Measurements from ENCODE around the gene NOL11.

Gene NOL11

GRCh38 chr17:67713169-67713568 lies 4.6 kb upstream of the NOL11 start:
- H3K27ac ChIP-seq (ENCODE audit: low read depth, low read length): no peak overlapping the region
- H3K79me2 ChIP-seq (ENCODE audit: control insufficient read depth, low read length): peaks cover 15% of the 10 kb centered on the region
- H3K36me3 ChIP-seq (ENCODE audit: control insufficient read depth, low read length): peaks cover 4% of the 10 kb centered on the region
- H3K9me2 ChIP-seq (replicated peaks; ENCODE audit: control insufficient read depth, low read length): no peaks in the 10 kb centered on the region
- no peaks in the 10 kb centered on the region for H3F3A ChIP-seq (ENCODE audit: control insufficient read depth, insufficient read depth)
- no peaks in the 10 kb centered on the region for H3K27me3 ChIP-seq (ENCODE audit: control insufficient read depth, low read length)
- no peaks in the 10 kb centered on the region for H4K20me1 ChIP-seq (ENCODE audit: control insufficient read depth, insufficient read depth, low read depth, low read length)
- H3K4me2 ChIP-seq (ENCODE audit: low read length): no peak overlapping the region
- TF ChIP-seq, protein P1, sequence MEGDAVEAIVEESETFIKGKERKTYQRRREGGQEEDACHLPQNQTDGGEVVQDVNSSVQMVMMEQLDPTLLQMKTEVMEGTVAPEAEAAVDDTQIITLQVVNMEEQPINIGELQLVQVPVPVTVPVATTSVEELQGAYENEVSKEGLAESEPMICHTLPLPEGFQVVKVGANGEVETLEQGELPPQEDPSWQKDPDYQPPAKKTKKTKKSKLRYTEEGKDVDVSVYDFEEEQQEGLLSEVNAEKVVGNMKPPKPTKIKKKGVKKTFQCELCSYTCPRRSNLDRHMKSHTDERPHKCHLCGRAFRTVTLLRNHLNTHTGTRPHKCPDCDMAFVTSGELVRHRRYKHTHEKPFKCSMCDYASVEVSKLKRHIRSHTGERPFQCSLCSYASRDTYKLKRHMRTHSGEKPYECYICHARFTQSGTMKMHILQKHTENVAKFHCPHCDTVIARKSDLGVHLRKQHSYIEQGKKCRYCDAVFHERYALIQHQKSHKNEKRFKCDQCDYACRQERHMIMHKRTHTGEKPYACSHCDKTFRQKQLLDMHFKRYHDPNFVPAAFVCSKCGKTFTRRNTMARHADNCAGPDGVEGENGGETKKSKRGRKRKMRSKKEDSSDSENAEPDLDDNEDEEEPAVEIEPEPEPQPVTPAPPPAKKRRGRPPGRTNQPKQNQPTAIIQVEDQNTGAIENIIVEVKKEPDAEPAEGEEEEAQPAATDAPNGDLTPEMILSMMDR (IDR thresholded peaks at IDR 0.05; ENCODE audit: low read depth, low read length, poor library complexity, severe bottlenecking): no peak
- no peak for TF ChIP-seq EZH2phosphoT487 (IDR thresholded peaks at IDR 0.05; ENCODE audit: borderline replicate concordance, low read length)
- H3K4me1 ChIP-seq (ENCODE audit: control insufficient read depth, low read length): peaks cover 10% of the 10 kb centered on the region
- H3K9me3 ChIP-seq (ENCODE audit: control insufficient read depth, insufficient read depth, low read length): no peaks in the 10 kb centered on the region
- no peak overlapping the region for H3K4me3 ChIP-seq (ENCODE audit: low read length)

GRCh38 chr17:67716405-67716798 lies 1.3 kb upstream of the NOL11 start:
- peak overlapping the region; percentile 84 for H3K27ac ChIP-seq (ENCODE audit: low read depth, low read length)
- H3K4me2 ChIP-seq (ENCODE audit: low read length): peak overlapping the region; percentile 61
- peaks cover 46% of the 10 kb centered on the region for H3K79me2 ChIP-seq (ENCODE audit: control insufficient read depth, low read length)
- H3K4me3 ChIP-seq (ENCODE audit: low read length): peak overlapping the region; percentile 85
- H3K9me3 ChIP-seq (ENCODE audit: control insufficient read depth, insufficient read depth, low read length): no peaks in the 10 kb centered on the region
- peaks cover 24% of the 10 kb centered on the region for H3K4me1 ChIP-seq (ENCODE audit: control insufficient read depth, low read length)
- peaks cover 36% of the 10 kb centered on the region for H3K36me3 ChIP-seq (ENCODE audit: control insufficient read depth, low read length)
- TF ChIP-seq, protein P1 (IDR thresholded peaks at IDR 0.05; ENCODE audit: low read depth, low read length, poor library complexity, severe bottlenecking): no peak
- no peak for TF ChIP-seq EZH2phosphoT487 (IDR thresholded peaks at IDR 0.05; ENCODE audit: borderline replicate concordance, low read length)
- H3K9me2 ChIP-seq (replicated peaks; ENCODE audit: control insufficient read depth, low read length): no peaks in the 10 kb centered on the region
- no peaks in the 10 kb centered on the region for H3K27me3 ChIP-seq (ENCODE audit: control insufficient read depth, low read length)
- H3F3A ChIP-seq (ENCODE audit: control insufficient read depth, insufficient read depth): peaks cover 7% of the 10 kb centered on the region; the same call in 1 of the 2 replicates
- no peaks in the 10 kb centered on the region for H4K20me1 ChIP-seq (ENCODE audit: control insufficient read depth, insufficient read depth, low read depth, low read length)

DNA sequence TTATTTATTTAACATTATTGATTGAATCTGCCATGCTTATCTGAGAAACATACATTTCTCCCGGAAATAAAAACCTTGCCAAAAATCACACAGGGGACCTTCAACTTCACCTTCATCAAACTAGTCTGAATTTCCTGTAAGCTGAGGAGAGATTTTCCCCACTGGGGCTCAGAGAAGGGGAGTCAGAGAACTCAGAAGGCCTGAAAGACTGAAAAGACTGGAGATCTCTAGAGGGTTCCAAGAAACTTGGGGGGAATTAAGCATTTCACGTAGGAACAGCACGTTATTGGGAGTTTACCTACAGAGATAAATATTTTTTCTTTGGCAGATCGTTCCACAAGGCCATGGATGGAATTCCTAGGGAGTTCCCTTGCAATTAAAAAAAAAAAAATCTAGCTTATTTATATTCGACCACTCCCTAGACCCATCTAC lies 528 bp upstream of the NOL11 start:
- Histone ChIP-seq H3K27ac (ENCODE audit: low read depth, low read length) (peak overlapping the region; percentile 84), H3F3A (ENCODE audit: control insufficient read depth, insufficient read depth) (peaks cover 7% of the 10 kb centered on the region; the same call in 1 of the 2 replicates), H3K4me2 (ENCODE audit: low read length) (peak overlapping the region; percentile 61), H3K4me3 (ENCODE audit: low read length) (peak overlapping the region; percentile 85), H3K36me3 (ENCODE audit: control insufficient read depth, low read length) (peaks cover 44% of the 10 kb centered on the region), H3K27me3 (ENCODE audit: control insufficient read depth, low read length) (no peaks in the 10 kb centered on the region), H3K9me2 (replicated peaks; ENCODE audit: control insufficient read depth, low read length) (no peaks in the 10 kb centered on the region), H3K79me2 (ENCODE audit: control insufficient read depth, low read length) (peaks cover 54% of the 10 kb centered on the region), H3K9me3 (ENCODE audit: control insufficient read depth, insufficient read depth, low read length) (no peaks in the 10 kb centered on the region), H4K20me1 (ENCODE audit: control insufficient read depth, insufficient read depth, low read depth, low read length) (no peaks in the 10 kb centered on the region), H3K4me1 (ENCODE audit: control insufficient read depth, low read length) (peaks cover 24% of the 10 kb centered on the region)
- TF ChIP-seq, protein P1 (IDR thresholded peaks at IDR 0.05; ENCODE audit: low read depth, low read length, poor library complexity, severe bottlenecking): no peak
- TF ChIP-seq EZH2phosphoT487 (IDR thresholded peaks at IDR 0.05; ENCODE audit: borderline replicate concordance, low read length): no peak

All from DOHH2 (cell line).